ENCODE measurements around the gene FOXP1.

- TF ChIP-seq POLR2A (IDR thresholded peaks at IDR 0.05; ENCODE audit: control extremely low read depth in 1 of 2, low read depth in 2 of 2, low read length in 2 of 2) (no peak), JUND (IDR thresholded peaks at IDR 0.05; ENCODE audit: low read length) (no peak), EZH2 (IDR thresholded peaks at IDR 0.05; ENCODE audit: low read depth, low read length, severe bottlenecking) (no peak), CHD2 (IDR thresholded peaks at IDR 0.05; ENCODE audit: low read length) (no peak), CTCF (IDR thresholded peaks at IDR 0.05; ENCODE audit: control extremely low read depth in 1 of 3, insufficient read depth in 1 of 3, low read depth in 1 of 3, low read length in 3 of 3) (no peak), SIX5 (IDR thresholded peaks at IDR 0.05; ENCODE audit: low read depth, low read length) (no peak), CHD1 (IDR thresholded peaks at IDR 0.05; ENCODE audit: low read depth, low read length) (no peak), SP2 (IDR thresholded peaks at IDR 0.05; ENCODE audit: low read length) (no peak)
Measured at GRCh38 chr3:71559578-71560162, 23.9 kb downstream of the FOXP1 start.

All from H1 (cell line).